ENCODE data around the gene PDE4D.

DNA sequence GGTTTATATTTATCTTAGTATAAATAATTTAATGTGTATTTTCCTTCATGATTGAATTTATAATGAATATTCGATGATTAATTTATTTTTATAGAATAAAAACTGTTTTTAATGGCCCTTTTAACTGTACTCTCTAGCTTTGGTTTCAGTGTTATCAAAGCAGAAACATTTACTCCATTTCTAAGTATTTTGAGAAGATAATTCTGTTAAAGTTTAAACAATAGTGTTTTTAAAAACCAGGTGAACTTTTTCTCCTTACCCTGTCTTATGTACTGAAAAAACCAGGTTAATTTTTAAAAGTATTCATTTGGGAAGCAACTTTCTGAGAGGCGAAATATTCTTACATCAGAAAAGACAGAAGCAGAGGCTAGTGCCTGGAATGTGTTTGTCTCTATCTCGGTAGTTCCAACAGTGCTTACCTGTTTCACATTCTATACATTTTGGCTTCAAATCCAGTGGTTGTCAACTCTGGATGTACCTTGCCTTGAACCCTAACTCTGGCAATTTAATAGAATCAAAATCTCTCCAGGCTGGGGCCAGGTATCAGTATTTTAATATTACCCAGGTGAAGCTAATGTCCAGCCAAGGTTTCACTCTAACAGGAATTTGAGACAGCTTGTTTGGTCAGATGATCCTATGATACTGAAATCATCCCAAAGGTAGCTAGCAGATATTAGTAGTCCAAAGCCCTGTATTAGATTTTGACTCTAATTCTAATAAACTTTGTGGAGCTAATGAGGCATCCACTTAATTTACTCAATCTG is 434.4 kb downstream of the PDE4D start:
- TF ChIP-seq, protein P1, sequence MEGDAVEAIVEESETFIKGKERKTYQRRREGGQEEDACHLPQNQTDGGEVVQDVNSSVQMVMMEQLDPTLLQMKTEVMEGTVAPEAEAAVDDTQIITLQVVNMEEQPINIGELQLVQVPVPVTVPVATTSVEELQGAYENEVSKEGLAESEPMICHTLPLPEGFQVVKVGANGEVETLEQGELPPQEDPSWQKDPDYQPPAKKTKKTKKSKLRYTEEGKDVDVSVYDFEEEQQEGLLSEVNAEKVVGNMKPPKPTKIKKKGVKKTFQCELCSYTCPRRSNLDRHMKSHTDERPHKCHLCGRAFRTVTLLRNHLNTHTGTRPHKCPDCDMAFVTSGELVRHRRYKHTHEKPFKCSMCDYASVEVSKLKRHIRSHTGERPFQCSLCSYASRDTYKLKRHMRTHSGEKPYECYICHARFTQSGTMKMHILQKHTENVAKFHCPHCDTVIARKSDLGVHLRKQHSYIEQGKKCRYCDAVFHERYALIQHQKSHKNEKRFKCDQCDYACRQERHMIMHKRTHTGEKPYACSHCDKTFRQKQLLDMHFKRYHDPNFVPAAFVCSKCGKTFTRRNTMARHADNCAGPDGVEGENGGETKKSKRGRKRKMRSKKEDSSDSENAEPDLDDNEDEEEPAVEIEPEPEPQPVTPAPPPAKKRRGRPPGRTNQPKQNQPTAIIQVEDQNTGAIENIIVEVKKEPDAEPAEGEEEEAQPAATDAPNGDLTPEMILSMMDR (IDR thresholded peaks at IDR 0.05) = no peak
- no peak for TF ChIP-seq POLR2A (IDR thresholded peaks at IDR 0.05)

Data from heart left ventricle (tissue), 13 donors.